ENCODE results near the gene ASAH2.

DNA sequence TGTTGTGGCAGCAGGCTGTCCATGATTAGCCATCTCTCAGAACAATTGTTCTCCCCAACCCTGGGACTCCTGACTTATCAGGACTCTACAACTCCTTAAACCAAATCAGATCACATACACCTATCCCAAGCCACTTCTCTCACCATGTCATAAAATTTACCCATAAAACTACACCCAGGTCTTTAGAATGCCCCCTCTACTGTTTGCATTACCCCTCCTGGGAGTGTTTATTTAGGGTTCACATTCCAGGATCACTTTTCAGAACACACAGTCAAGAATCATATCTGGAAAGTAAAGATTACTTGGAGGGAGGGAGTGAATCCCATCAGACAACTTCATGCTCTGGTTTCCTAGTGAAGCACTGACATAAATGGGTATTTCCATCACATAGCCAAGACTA is 7.1 kb downstream of the ASAH2 start:
- TF ChIP-seq, protein P1, sequence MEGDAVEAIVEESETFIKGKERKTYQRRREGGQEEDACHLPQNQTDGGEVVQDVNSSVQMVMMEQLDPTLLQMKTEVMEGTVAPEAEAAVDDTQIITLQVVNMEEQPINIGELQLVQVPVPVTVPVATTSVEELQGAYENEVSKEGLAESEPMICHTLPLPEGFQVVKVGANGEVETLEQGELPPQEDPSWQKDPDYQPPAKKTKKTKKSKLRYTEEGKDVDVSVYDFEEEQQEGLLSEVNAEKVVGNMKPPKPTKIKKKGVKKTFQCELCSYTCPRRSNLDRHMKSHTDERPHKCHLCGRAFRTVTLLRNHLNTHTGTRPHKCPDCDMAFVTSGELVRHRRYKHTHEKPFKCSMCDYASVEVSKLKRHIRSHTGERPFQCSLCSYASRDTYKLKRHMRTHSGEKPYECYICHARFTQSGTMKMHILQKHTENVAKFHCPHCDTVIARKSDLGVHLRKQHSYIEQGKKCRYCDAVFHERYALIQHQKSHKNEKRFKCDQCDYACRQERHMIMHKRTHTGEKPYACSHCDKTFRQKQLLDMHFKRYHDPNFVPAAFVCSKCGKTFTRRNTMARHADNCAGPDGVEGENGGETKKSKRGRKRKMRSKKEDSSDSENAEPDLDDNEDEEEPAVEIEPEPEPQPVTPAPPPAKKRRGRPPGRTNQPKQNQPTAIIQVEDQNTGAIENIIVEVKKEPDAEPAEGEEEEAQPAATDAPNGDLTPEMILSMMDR (IDR thresholded peaks at IDR 0.05): no peak
- no peak for TF ChIP-seq POLR2A (IDR thresholded peaks at IDR 0.05)
